GM21786 (cell line): Measurements from ENCODE around the gene MDGA2.
"Not testable (repeated sequence)": the region's sequence is repeated elsewhere in the genome, so short reads cannot be mapped to it uniquely, and the experiment has no call there.

Source experiments
- ATAC-seq: cut with Tn5 transposase; IDR thresholded peaks from one replicate; pipeline ENCODE4 v1.9.1; 2021; ENCODE audit not compliant: unreplicated experiment

MDGA2 gene

DNA sequence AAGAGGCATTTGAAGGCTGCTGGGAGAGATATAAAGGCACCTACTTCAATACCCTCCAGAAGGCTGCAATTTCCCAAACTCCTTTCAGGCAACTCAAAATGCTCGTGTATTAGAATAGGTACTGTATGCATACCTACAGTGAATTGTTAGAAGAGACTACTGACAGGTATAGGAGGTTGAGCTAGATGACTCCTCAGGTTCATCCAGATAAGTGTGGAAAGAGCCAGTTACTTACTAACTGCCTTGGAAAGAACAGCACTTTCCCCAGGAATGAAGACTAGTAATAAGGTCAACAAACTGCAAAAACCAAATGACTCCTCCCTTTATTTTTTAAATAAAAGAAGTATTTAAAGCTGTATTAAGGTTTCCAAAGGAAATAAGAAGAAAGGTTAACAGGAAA lies 429.0 kb downstream of the MDGA2 start:
- ATAC-seq, result no peak

DNA sequence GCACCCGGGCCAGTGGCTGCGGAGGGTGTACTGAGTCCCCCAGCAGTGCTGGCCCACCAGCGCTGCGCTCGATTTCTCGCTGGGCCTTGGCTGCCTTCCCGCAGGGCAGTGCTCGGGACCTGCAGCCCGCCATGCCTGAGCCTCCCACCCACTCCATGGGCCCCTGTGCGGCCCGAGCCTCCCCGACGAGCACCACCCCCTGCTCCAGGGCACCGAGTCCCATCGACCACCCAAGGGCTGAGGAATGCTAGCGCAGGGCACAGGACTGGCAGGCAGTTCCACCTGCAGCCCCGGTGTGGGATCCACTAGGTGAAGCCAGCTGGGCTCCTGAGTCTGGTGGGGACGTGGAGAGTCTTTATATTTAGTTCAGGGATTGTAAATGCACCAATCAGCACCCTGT lies 432.8 kb downstream of the MDGA2 start:
- not testable (repeated sequence) for ATAC-seq

DNA sequence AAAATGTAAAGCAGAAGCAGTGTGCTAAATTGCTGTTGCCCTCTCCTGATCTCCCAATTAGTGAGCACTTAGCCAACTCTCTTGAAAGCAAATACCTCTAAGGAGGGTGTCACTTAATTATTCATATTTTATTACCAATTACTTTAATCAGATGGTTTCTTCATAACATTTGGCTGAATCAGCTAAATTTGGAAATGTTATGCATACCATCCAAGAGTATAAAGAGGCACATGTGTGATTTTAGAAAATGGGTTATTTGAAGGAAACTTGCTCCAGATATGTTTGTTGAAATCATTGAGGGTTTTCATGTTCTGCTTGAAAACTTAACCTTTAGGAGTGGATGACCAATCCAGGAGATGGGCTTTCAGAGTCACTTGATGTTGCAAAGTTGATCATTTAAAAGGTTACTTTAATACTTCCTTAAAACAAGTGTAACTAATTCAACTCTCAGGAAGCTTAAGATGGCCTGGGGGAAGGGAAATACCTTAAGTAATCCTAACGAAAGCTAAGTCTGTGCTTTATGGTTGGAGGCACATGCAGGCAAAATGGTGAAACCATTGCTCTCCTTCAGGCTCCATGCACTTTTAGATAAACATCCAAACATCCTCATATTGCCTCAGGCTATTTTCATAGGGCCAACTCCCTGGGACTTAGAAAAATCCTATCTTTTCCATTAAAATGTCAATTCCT lies 434.5 kb downstream of the MDGA2 start:
- no peak for ATAC-seq

DNA sequence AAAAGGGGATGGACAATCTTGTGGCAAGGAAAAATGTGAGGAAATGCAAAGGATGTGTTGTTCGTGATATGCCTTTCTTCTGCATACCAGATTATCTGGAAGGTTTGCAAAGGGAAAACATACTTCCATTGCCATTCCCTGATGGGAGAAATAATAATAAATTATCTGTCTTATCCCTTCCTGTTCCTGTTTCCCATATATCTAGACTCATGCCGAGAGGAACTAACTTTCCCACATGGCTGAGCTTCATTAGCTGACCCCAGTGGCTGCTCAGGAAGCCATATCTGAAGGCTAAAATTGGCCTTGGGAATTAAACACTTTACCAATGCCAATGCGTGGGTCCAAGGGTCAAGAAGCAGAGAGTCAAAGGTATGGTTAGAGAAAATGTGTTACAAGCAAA lies 439.8 kb downstream of the MDGA2 start:
- no peak for ATAC-seq

DNA sequence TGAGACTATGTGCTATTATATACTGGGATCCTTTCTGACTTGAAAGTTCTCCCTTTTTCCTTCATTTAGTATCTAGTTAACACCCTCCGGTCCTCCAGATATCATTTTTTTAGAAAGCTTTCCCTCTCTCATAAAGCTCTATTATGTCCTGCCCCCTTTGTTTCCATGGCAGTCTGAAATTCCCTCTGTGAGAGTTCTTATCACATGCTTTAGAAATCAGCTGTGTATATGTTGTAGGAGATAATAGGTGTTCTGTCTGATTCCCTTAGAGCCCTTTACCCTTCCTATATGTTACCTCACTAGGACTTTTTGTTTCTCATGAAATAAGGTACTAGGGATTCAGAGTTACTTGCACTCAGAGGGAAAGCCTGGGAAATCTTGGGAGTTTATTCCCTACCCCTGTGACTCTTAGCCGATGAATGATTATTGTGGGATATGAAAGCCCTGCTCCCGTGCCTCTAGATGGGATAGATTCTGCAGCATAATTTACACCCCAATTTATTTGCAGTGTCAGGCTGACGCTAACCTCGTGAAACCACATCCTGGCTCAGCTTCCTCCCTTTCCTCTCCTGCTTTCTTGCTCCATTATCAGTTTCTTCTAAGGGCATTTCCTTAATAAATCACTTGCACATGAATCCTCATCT lies 448.4 kb downstream of the MDGA2 start:
- no peak for ATAC-seq

DNA sequence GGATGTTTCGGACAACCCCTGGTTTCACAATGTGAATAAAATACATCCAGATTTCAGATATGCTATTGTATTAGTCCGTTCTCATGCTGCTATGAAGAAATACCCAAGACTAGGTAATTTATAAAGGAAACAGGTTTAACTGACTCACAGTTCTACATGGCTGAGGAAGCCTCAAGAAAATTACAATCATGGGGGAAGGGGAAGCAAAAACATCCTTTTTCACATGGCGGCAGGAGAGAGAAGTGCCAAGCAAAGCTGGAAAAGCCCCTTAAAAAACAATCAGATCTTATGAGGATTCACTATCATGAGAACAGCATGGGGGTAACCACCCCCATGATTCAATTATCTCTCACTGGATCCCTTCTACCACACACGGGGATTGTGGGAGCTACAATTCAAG lies 451.7 kb downstream of the MDGA2 start:
- no peak for ATAC-seq

DNA sequence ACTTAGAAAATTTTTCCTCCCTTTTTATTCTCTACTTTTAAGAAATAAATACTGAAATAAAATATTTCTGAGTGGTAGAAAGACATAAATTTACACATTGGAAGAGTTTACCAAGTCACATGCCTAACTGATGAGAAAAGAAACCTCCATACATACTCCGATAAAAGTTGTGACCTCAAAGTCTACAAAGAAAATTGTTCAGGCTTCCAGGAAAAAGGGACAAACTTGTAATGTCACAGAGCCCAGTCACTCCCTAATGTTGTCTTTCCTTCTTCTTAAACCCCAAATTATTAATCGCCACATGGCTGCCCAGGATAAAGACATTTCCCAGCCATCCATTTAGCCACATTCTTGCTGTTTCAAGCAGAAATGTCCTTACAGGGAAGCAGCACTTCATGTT lies 455.3 kb downstream of the MDGA2 start:
- ATAC-seq, result no peak

DNA sequence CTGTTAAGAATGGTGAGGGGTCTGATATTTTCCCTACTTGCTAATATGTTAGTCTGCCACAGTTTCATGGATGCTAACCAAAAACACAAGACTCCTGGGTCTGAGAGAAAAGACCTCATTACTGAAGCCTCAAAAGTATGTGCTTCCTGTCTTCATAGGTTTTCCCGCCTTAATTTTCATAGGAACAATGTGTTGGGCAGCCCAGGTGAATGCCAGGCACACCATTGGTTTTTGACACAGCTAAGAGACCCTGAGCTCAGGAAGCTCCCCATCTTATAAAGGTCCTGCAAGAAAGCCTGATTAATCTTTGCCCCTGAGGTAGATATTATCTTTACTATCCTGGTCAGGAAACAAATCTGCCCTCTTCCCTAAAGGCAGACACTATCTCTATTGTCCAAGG lies 464.1 kb downstream of the MDGA2 start:
- no peak for ATAC-seq

DNA sequence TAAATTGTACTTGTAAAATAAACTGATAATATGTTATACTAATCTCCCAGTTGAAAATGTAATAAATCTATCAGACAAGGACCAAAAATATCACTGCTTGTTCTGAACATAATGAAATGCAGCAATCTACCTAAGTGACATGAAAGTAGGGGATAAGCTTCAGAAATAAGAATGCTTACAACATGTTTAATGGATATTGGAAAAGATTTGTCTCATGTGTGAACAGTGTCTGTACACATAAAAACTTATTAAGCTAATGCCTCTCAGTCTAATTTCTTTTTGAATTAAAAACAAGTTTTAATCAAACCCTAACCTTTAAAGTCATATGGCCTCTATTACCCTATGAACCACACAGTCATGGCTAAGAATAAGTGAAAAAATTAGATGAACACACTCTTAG lies 465.3 kb downstream of the MDGA2 start:
- no peak for ATAC-seq

DNA sequence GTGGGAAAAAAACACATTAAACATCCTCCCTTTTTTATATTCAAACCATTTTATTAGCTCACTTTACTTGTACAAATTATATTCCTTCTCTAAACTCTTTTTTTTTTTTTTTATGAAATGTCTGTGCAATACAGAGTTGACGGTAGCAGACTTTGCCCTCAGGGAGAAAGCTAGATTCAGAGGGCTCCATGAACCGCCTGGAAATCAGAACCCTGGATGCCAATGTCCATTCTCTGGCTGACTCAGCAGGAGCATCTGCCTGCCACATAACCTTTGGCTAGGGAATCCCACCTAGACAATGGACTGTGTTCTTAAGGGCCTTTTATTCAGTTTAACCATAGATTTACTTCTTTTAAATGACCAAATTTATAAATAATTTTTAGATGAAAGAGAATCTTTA lies 467.0 kb downstream of the MDGA2 start:
- ATAC-seq, result no peak

DNA sequence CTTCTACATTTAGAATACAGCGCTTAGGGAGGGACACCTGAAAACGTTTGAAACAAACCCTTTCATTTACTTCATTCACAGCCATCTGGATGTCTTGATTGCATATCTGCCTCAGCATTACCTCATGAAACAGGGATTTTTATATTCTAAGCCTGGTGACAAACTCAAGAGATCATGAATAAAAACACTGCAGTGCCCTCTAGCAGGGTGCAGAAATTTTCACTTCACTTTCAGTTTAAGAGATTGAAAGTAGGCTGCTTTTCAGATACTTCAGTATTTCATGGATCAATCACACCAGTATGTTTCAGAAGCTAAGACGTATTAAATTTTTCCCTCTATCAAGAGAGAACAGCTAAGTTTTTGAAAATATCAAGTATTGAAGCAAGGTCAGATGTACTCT lies 467.8 kb downstream of the MDGA2 start:
- no peak for ATAC-seq

DNA sequence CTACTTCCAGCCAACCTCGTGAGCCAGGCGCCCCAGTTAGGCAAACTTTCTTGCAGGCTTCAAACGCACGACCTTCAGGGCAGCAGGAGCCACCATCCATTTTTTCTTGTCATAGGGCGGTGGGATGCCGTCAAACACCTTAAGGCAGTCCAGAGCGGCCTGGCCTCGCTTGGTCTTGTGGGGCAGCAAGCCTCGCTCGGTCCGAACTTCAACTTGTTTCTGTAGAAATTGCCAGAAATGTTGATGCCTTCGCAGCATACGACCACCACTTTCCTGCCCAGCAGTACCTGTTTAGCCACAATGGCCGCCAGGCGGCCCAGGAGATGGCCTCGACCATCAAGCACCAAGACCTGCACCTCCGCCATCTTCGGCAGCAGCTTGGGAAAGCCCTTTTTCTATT lies 474.7 kb downstream of the MDGA2 start:
- ATAC-seq, result no peak

DNA sequence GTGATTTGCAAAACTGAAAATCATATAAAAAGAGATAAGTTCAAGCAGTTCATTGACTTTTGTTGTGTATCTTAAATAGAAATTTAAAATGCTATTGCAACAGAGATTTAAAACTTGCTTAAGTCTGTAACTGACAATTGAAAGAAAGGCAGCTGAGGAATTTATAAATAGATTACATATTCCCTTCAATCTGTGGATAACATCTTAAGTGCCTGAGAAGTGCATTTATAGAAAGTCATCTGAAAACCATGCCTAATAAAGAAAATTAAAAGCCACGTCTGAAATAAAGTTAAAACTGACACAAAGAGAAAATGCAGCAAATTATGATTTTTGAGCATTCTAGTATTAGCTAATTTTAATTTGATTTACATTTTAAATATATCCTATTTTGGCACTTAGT lies 479.8 kb downstream of the MDGA2 start:
- no peak for ATAC-seq

DNA sequence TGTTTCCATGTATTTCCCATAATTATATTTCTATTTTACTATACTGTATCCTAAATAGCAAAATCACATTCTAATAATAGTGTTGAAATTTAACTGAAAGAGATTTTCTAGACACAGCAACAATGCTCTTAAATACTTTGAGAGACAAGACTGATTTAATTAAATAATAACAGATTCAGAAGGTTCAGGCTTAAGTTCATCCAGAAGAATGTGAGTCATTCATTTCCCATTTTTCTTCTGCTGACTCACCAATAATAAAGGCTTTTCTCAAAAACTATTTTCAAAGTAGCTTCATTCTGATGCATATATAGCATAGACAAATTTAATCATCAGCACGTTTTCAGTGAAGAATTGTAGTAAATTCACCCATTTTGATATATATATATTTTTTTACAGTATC lies 481.4 kb downstream of the MDGA2 start:
- ATAC-seq, result no peak

DNA sequence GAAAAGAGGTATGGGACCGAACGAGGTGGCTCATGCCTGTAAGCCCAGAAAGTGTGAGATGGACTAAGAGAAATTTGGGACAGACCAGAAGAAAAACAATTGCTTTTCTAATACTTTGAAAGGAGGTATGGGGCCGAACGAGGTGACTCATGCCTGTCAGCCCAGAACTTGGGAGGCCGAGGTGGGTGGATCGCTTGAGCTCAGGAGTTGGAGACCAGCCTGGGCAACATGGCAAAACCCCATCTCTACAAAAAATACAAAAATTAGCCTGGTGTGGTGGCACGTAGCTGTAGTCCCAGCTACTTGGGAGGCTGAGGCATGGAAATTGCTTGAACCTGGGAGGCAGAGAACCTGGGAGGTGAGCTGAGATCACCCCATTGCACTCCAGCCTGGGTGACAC lies 483.2 kb downstream of the MDGA2 start:
- not testable (repeated sequence) for ATAC-seq

DNA sequence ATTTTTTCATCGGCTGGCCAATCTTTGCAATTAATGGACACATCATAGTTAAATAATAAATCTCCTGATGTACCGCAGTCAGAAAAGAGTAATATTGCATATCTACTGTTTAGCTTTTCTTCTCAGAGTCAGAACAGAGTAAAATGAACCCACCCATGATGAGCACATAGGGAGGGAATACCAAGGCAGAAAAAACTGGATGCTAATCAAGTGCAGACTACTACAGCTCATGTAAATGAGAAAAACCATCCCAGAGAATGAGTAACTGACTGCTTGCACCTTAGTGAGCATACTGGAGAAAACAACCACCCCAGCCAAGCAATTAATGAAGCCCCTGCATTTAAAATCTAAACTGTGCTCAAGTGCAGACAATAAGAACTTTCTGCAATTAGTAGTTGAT lies 483.7 kb downstream of the MDGA2 start:
- no peak for ATAC-seq

DNA sequence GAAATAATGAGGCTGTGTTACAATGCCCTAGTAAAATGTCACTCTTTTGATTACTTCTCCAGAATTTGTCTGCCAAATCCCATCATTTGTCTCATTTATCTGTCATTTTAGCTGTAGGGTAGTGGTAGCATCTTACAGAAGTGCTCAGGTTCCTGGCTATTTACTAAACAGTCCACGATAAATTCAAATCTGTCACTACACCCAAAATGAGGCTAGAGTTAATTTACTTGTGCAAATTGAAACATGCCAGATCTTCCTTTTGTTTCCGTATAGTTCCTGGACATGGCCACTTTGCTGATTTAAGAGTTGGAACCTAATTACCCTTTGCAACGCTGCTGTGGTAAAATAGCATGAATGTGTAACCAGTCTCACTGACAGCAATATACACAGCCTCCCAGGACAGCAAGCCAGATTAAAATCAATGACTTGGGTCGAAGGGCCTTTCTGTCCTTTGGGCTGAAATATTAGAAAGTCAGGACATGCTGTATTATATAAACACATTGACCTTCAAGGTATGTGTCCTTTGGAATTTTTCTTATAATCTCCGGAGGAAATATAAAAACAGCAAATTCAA lies 485.4 kb downstream of the MDGA2 start:
- no peak for ATAC-seq

DNA sequence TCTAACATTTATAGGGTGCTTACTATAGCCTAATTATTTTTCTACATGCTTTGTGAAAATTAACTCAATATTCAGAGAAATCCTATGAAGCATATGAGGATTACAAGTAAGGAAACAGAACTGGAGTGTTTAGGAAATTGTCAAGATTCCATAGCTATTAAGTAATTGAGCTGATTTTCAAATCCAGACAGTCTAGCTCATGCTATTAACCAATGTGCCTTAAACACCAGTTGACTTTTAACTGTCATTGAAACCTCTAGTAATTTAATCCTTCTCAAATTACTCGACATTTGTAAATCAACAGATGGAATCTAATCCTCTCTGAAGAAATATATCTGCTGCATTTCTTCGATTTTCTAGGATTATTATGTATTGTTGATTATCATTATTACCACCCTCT lies 488.9 kb downstream of the MDGA2 start:
- ATAC-seq, result no peak

DNA sequence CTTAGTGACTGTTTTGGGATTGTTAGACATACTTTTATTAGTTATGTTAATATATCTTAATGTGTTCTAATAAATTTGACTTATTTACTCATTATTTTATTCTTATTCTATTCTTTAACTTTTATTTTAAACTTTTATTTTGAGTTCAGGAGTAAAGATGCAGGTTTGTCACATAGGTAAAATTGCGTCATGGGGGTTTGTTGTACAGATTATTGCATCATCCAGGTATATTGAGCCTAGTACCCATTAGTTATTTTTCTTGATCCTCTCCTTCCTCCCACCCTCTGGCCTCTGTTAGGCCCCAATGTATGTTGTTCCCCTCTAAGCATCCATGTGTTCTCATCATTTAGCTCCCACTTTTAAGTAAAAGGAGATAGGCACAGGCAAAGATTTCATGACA lies 495.5 kb downstream of the MDGA2 start:
- ATAC-seq, result no peak

DNA sequence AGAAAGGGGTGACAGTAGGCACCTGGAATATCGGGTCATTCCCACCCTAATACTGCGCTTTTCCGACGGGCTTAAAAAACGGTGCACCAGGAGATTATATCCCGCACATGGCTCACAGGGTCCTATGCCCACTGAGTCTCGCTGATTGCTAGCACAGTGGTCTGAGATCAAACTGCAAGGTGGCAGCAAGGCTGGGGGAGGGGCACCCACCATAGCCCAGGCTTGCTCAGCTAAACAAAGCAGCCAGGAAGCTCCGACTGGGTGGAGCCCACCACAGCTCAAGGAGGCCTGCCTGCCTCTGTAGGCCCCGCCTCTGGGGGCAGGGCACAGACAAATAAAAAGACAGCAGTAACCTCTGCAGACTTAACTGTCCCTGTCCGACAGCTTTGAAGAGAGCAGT lies 503.5 kb downstream of the MDGA2 start:
- ATAC-seq, result not testable (repeated sequence)

DNA sequence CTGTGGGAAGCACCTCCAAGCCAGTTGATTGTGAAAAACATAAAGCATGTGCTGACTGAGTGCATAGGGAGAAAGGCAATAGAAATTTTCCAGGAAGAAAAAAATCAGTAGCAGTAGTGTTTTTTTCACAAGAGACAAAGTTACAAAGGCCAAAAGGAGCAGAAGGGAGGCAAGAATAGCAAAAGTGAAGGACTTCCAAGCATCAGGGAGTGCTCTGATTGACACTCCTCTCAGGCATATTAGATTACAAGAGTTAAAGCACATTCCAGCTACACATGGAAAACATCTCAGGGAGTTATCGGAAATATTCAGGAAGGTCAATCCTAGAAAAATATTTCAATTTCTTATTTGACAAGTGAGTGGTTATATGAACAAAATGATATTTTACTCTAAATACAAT lies 508.0 kb downstream of the MDGA2 start:
- no peak for ATAC-seq

DNA sequence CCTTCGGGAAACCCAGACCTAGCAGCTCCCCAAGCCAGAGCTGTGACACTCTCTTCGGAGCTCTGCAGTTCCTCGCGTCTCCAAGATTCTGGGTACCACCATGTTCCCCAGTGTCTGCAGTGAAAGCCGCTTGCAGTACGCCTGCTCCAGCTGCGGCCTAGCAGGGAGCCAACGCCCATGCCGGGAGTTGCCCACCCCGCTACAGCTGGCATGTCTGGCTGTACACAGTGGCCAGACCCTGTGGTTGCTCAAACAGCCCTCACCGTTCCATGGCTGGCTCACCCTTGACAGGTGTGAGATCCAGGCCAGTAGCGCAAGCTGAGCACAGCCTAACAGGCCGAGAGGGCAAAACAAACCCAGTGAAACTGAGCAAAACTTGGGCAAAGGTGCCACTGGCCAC lies 520.0 kb downstream of the MDGA2 start:
- ATAC-seq, result no peak
